Ammon's horn (tissue), 1 donor: ENCODE measurements around the gene MMP25.
"Not testable (repeated sequence)": the region's sequence is repeated elsewhere in the genome, so short reads cannot be mapped to it uniquely, and the experiment has no call there.

ENCODE experiments used
- DNase-seq: peaks from one replicate; pipeline ENCODE4 v3.0.0-alpha.2; 2016; ENCODE audit warnings: low spot score

MMP25 gene

GRCh38 chr16:3029491-3030221 lies 16.7 kb upstream of the MMP25 start:
- DNase-seq: no peak

DNA sequence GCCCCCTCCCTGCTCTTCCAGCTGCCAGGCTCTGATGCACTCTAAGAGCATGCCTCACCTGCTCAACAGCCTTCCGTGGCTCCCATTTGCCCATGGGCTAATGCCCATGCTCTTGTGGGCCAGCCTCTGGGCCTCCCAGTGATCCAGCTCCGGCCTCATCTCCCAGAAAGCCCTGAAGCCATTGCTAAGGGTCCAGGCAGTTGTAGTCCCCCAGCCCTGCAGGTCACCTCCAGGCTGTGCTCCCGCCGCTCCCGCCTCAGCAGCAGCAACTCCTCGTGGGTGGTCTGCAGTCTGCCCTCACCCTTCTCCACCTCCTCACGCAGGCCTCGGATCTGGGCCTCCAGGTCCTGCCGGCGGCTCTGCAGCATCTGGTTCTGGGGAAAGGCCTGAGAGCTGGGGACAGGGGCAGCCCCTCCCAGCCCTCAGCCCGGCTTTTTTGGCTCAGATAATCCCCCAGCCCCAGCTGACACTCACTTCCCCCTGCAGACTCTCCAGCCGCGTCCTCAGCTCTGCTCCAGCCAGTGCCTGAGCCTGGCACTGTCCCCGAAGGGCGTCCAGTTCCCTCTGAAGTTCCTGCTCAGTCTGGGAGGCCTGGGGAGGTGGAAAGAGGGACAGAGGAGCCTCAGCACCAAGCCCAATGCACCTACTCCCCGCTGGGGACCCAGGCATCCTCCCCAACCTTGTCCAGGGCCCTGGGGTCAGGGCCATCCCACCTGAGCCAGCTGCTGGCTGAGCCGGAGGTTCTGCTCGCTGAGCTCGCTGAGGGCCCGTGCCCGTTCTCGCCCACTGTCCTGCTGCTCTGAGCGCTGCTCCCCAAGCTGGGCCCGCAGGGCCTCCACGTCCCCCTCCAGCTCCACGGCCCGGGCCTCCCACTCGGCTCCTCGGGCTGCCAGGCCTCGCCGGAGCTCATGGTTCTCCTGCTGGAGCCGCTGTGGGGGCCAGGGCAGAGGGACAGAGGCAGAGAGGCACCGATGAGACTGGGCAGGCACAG lies 15.8 kb upstream of the MMP25 start:
- no peak for DNase-seq

DNA sequence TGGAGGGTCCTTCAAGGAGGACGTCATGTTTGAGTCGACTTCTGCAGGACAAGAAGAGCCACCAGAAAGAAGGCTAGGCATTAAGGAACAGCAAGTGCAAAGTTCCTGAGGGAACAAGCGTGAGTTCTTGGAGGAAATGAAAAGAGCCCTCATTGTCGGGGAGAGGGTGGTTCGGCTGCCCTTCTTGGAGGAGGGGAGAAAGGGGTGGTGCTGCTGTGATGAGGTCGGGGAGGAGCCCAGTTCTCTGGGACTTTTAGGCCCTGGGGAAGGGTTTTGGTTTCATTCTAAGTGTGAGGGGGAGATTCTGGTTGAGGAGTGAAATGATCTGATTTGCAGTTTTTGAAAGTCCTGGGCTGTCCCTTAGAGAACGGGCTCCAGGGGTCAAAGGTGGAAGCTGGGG lies 13.7 kb upstream of the MMP25 start:
- DNase-seq: no peak

DNA sequence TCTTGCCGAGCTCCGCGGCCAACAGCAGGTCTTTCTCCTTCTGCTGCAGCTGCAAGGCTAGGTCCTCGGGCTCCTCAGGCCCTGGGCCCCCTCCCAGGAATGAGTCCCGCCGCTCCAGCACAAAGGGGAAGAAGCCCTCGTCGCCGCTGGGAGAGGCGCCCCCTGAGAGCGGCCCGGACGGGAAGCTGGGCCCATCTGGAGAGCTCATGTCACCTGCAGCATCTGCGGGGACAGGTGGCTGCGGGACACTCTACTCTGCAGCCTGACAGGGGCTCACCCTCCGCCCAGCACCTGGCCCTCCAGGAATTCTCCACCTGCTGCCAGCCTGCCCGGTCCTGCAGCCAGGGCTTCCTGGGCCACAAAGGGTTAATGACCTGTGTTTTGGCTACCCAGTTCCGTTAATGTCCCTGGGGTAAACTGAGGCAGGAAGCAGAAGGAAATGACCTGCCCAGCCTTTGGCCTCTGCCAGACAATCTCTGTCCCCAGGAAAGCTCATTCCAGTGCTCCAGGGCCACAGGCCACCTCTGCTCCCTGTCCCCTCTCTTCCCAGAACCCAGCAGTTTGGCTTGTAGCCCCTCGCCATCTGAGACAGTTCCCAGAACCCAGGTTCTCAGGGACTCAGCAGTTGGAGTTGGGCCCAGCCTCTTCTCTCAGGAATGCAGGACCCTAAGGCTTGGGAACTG lies 10.9 kb upstream of the MMP25 start:
- DNase-seq: no peak

GRCh38 chr16:3035972-3036725 lies 10.2 kb upstream of the MMP25 start:
- DNase-seq: no peak

- no peak for DNase-seq
These were observed 9.5 kb upstream of the MMP25 start, which contains the start of gene BICDL2 for GRCh38 chr16:3036726-3037315. BICDL2 (minus strand) TSS chr16:3036944; CDS start chr16:3035496, 1,448 bp downstream.

DNA sequence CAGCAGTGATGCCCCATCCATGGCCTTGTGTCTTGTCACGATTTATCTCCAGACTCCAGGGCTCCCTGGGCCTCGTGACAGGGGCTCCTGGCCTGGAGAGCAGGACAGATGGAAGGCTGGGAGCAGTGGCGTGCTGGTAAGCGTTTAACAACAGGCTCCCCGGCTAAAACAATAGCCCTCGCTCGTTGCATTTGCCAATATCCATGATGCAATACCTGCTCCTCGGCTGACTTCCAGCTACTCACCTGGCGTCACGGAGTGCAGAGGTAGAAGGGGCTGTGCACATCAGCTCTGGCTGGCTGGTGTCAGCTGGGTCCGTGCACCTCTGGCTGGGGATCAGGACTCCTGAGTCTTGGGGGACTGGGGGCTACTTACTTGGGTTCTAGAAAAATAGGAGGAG lies 8.1 kb upstream of the MMP25 start:
- no peak for DNase-seq

DNA sequence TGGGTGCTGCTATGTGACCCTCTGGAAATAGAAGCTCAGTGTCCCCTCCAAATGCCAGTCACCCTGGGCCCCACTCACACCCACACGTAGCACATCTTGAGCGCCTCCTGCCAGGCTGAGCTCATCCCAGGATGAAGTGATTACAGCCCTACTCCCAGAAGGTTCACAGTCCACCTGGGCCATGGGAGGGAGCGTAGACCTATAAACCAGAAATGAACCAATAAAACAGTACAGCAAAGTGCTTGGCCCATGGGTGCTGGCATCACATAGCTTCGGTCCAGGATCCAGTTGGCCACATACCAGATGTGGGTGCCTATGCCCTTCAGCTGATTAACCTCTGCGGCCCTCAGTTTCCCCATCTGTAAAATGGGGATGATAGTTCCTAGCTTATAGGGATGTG lies 7.5 kb upstream of the MMP25 start:
- no peak for DNase-seq

GRCh38 chr16:3042376-3042775 lies 4.0 kb upstream of the MMP25 start:
- DNase-seq: no peak

DNA sequence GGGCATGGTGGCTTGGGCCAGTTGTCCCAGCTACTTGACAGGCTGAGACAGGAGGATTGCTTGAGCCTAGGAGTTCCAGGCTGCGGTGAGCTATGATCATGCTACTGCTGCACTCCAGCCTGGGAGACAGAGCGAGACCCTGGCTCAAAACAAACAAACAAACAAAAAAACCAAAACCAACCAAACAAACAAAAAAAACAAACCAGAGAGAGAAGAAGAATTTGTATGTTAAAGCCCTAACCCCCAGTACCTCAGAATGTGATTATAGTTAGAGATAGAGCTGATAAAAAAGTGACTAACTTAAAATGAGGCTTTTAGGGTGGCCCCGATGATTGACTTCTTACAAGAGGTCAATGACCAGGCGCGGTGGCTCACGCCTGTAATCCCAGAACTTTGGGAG lies 1.7 kb upstream of the MMP25 start:
- no peak for DNase-seq

- DNase-seq: no peak
These were observed 453 bp downstream of the MMP25 start for GRCh38 chr16:3046641-3047386.

- no peak for DNase-seq
These were observed 993 bp downstream of the MMP25 start for GRCh38 chr16:3047387-3047720.

GRCh38 chr16:3049921-3050481 lies 3.6 kb downstream of the MMP25 start:
- DNase-seq: no peak

DNA sequence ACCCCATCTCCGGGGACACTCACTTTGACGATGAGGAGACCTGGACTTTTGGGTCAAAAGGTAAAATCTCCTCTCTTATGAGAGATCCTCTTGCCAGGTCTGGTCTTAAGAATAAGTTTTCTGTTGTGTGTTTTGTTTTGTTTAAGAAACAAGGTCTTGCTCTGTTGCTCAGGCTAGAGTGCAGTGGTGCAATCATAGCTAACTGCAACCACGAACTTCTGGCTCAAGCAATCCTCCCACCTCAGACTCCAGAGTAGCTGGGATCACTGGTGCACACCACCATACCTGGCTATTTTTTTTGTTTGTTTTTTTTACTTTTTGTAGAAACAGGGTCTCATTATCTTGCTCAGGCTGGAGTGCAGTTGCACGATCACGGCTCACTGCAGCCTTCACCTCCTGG lies 4.1 kb downstream of the MMP25 start:
- no peak for DNase-seq

GRCh38 chr16:3051009-3051408 lies 4.6 kb downstream of the MMP25 start:
- no peak for DNase-seq

DNA sequence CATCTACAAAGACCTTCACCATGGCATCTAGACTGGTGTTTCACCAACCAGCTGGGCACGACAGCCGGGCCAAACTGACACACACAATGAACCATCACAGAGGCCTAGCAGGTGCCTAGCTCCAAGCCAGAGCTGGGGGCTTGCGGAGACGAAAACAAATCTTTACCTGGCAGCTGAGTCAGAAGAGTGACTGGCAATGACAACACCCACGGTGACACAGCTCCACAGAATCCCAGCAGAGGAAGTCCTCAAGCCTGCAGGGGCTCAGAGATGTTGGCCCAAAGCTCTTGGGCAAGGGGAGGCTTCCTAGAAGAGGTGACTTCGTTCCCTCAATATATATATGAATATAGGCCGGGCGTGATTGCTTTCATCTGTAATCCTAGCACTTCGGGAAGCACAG lies 5.1 kb downstream of the MMP25 start:
- DNase-seq: no peak

DNA sequence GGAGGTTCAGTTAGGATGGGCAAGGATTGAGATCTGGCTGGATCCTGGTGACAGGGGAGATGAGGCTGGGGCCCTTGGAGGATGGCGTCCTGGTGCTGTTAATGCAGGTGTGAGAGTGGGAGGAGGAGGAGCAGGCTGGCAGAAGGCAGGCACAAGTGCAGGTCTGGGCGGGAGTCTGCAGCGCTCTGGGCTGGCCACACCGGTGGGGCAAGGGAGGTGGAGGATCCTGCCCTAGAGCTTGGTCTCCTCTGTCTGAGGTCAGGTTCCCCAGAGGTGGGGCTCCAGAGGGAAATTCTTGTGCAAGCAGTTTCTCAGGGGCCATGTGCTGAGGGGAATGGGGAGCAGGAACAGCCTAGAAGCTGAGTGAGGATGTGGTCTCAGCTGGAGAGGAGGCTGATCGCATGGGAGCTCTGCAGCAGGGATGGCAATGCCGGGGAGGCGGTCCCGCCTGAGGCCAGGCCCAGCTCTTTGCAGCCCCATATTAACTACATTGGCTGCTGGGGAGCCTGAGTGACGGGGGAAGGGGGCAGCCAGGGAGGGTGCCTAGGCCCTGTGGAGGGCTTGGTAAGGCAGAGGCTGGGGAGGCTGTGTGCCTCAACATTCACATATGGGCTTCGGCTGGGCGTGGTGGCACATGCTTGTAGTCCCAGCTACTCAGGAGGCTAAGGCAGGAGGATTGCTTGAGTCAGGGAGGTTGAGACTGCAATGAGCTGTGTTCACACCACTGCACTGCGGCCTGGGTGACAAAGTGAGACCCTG lies 6.4 kb downstream of the MMP25 start:
- DNase-seq: not testable (repeated sequence)

GRCh38 chr16:3053330-3053710 lies 7.0 kb downstream of the MMP25 start:
- not testable (repeated sequence) for DNase-seq

DNA sequence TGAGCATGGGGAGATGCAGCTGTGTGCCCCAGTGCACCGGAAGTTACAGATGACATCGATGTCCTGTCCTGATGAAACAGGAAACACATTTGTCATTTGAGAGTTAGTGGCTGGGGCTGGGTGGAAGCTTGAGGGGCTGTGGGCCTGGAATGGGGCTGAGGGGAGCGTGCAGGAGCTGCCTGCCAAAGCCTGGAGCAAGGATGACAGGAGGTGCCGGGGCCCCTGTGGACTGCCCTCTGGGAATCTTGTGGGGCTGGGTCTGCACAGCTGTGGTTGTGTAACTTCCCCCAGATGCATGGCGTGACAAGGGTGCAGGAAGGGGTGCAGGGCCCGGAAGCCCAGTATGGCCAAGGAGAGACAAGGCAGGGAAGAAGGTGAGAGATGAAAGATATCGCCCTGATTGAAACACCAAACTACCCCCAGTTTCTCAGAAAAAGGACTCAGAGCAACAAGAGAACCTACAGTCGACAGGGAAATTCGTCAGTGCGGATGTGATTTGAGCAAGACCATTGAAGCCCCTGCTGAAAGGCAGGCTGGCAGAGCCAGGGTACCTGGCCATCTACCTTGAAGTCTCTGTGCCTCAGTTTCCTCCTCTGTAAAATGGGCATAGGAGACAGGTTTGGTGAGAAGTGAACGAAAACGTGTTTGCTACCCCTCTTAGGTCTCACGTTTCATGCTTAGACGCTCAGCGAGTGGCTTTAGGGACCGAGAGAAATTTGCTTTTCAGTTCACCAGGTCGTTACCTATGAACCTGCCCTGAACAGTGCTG lies 8.8 kb downstream of the MMP25 start:
- no peak for DNase-seq
